Left kidney (tissue), 2 donors: ENCODE data around the gene NEDD8. TPM values are rescaled to one million over a fixed set of nuclear protein-coding genes. Genes with fewer than 3 reads are reported as not detected.

Source experiments
- DNase-seq: peaks from one replicate; pipeline ENCODE4 v3.0.0-alpha.2; 2013
- polyA plus RNA-seq: library from polyadenylated mRNA; unstranded; fragments of 120-200 nt; gene quantifications from one replicate; pipeline ENCODE4 v1.2.1, GENCODE V29; 2013; ENCODE audit not compliant: insufficient read length

The NEDD8 gene
- polyA plus RNA-seq, 1 donor, result 231 TPM

GRCh38 chr14:24266344-24267244 is 34.4 kb upstream of the NEDD8 start:
- no peak for DNase-seq

- DNase-seq, result no peak
Measured at GRCh38 chr14:24264298-24264697, 32.1 kb upstream of the NEDD8 start.

- DNase-seq, result no peak
Measured at GRCh38 chr14:24263848-24264247, 31.7 kb upstream of the NEDD8 start.

GRCh38 chr14:24262821-24263733 is 30.9 kb upstream of the NEDD8 start, which contains the start of gene TGM1:
TGM1 (minus strand) TSS chr14:24263177; CDS start chr14:24262352, 825 bp downstream.
- DNase-seq, result no peak

GRCh38 chr14:24261969-24262327 is 29.8 kb upstream of the NEDD8 start:
- no peak for DNase-seq

GRCh38 chr14:24261256-24261968 is 29.2 kb upstream of the NEDD8 start:
- DNase-seq, result no peak

- DNase-seq, result no peak
Measured at GRCh38 chr14:24260780-24261157, 28.6 kb upstream of the NEDD8 start.

- DNase-seq, result no peak
Measured at GRCh38 chr14:24260026-24260779, 28.0 kb upstream of the NEDD8 start.

- no peak for DNase-seq
Measured at GRCh38 chr14:24259282-24260025, 27.3 kb upstream of the NEDD8 start.

- DNase-seq, result no peak
Measured at GRCh38 chr14:24258548-24259265, 26.5 kb upstream of the NEDD8 start.

GRCh38 chr14:24258119-24258518 is 26.0 kb upstream of the NEDD8 start:
- DNase-seq, result no peak

GRCh38 chr14:24256960-24257359 is 24.8 kb upstream of the NEDD8 start:
- DNase-seq, result no peak

- no peak for DNase-seq
Measured at GRCh38 chr14:24255931-24256711, 24.0 kb upstream of the NEDD8 start.

GRCh38 chr14:24255438-24255837 is 23.3 kb upstream of the NEDD8 start:
- no peak for DNase-seq

GRCh38 chr14:24254630-24255392 is 22.6 kb upstream of the NEDD8 start:
- no peak for DNase-seq

GRCh38 chr14:24253936-24254335 is 21.8 kb upstream of the NEDD8 start:
- DNase-seq, result no peak

GRCh38 chr14:24252289-24253124 is 20.3 kb upstream of the NEDD8 start:
- no peak for DNase-seq
